H1 (cell line): Measurements from ENCODE around the gene IRF2BP2. TPM values are rescaled to one million over a fixed set of nuclear protein-coding genes. Genes with fewer than 3 reads are reported as not detected.
A peak's percentile ranks its signal among the peaks of the same experiment; 100 is the strongest.

Experiments
- CTCF ChIA-PET: fragments of 300-600 bp; sonication (Branson Sonifier 250); formaldehyde crosslinking; loops from one replicate; lab custom pipeline; 2021; ENCODE audit not compliant: partially characterized antibody; lab: Charles Lee
- POLR2A ChIA-PET: fragments of 300-600 bp; sonication (Branson Sonifier 250); formaldehyde crosslinking; loops from one replicate; lab custom pipeline; 2021; ENCODE audit warnings: inconsistent platforms; ENCODE audit not compliant: partially characterized antibody; lab: Charles Lee
- DNase-seq, 2 experiments: peaks; one replicate each; pipeline versions ENCODE4 v3.0.0 to v3.0.0-alpha.2; 2010 to 2022; ENCODE audit warnings: low spot score in 2 of 2, low read depth in 1 of 2, mixed read lengths in 1 of 2
- FAIRE-seq: peaks from 2 replicates; lab custom pipeline; 2011; peaks lifted over from hg19 to GRCh38; lab: Jason Lieb, UNC
- H2AFZ ChIP-seq: 2 replicates; pipeline ENCODE4 v1.8.1; 2012; ENCODE audit warnings: low read length, inconsistent platforms
- H2AK5ac ChIP-seq: 2 replicates; pipeline ENCODE4 v1.6.1; 2013; ENCODE audit warnings: low read depth, low read length
- H2BK120ac ChIP-seq: replicated peaks from 2 replicates; pipeline ENCODE3; 2013; ENCODE audit warnings: low read depth, low read length, inconsistent platforms
- H2BK12ac ChIP-seq: 2 replicates; pipeline ENCODE4 v1.6.1; 2013; ENCODE audit warnings: low read depth, low read length
- H2BK15ac ChIP-seq: 2 replicates; pipeline ENCODE4 v1.6.1; 2013; ENCODE audit warnings: low read length
- H2BK20ac ChIP-seq: 2 replicates; pipeline ENCODE4 v1.6.1; 2013; ENCODE audit warnings: low read length
- H2BK5ac ChIP-seq: 2 replicates; pipeline ENCODE4 v1.6.1; 2013; ENCODE audit warnings: low read depth, low read length
- H3K14ac ChIP-seq: 2 replicates; pipeline ENCODE4 v1.6.1; 2013; ENCODE audit warnings: inconsistent platforms; ENCODE audit not compliant: insufficient read length
- H3K18ac ChIP-seq: 2 replicates; pipeline ENCODE4 v1.6.1; 2013; ENCODE audit warnings: low read length; ENCODE audit errors: extremely low read depth
- H3K23ac ChIP-seq: 2 replicates; pipeline ENCODE4 v1.6.1; 2013; ENCODE audit warnings: inconsistent platforms; ENCODE audit not compliant: insufficient read length
- H3K23me2 ChIP-seq: 2 replicates; pipeline ENCODE4 v1.6.1; 2013; ENCODE audit warnings: low read depth, low read length
- H3K27ac ChIP-seq: 2 replicates; pipeline ENCODE4 v1.6.1; 2011; ENCODE audit warnings: low read depth, low read length, inconsistent platforms
- H3K27me3 ChIP-seq, 4 experiments: replicated peaks in 1 of 4; 1 replicate in 1 of 4; 2 replicates in 3 of 4; pipeline versions ENCODE4 v1.6.1 to v1.8.1; 2011 to 2013; ENCODE audit warnings: low read length in 3 of 4, mild to moderate bottlenecking in 3 of 4, inconsistent platforms in 2 of 4, mixed read lengths in 2 of 4, moderate library complexity in 1 of 4; ENCODE audit not compliant: control insufficient read depth in 3 of 4, insufficient read depth in 3 of 4; ENCODE audit errors: extremely low read depth in 1 of 4
- H3K36me3 ChIP-seq, 4 experiments: 2 replicates each; pipeline versions ENCODE4 v1.6.1 to v1.8.1; 2011 to 2013; ENCODE audit warnings: mild to moderate bottlenecking in 4 of 4, low read length in 3 of 4, moderate library complexity in 2 of 4, control low read depth in 1 of 4, inconsistent platforms in 1 of 4; ENCODE audit not compliant: insufficient read depth in 4 of 4, control insufficient read depth in 2 of 4
- H3K4ac ChIP-seq: replicated peaks from 2 replicates; pipeline ENCODE3; 2013; ENCODE audit warnings: low read length, low read depth, mixed read lengths, inconsistent platforms; ENCODE audit not compliant: insufficient read length
- H3K4me1 ChIP-seq, 4 experiments: replicated peaks in 1 of 4; 1 replicate in 1 of 4; 2 replicates in 3 of 4; pipeline versions ENCODE4 v1.6.1 to v1.8.1; 2011 to 2013; ENCODE audit warnings: low read length in 3 of 4, inconsistent platforms in 2 of 4, mixed read lengths in 1 of 4; ENCODE audit not compliant: insufficient read depth in 4 of 4, control insufficient read depth in 3 of 4
- H3K4me2 ChIP-seq, 2 experiments: 2 replicates each; pipeline versions ENCODE4 v1.6.1 to v1.8.1; 2011 to 2013; ENCODE audit warnings: low read depth in 2 of 2, low read length in 2 of 2, control low read depth in 1 of 2, inconsistent platforms in 1 of 2, mild to moderate bottlenecking in 1 of 2; ENCODE audit not compliant: insufficient read depth in 1 of 2
- H3K4me3 ChIP-seq, 4 experiments: fragments of 200-600, 300-600 bp in 1 of 4; sonication (generic), shearing (Covaris generic), sonication (Bioruptor Twin) in 1 of 4; 2 replicates each; pipeline versions ENCODE4 v1.5.1 to v1.8.1; 2011 to 2016; ENCODE audit warnings: low read length in 4 of 4, low read depth in 3 of 4, control low read depth in 2 of 4, inconsistent platforms in 2 of 4, mild to moderate bottlenecking in 2 of 4, mixed read lengths in 1 of 4, moderate library complexity in 1 of 4; ENCODE audit not compliant: insufficient read depth in 2 of 4; ENCODE audit errors: extremely low read depth in 1 of 4
- H3K56ac ChIP-seq: replicated peaks from 2 replicates; pipeline ENCODE3; 2013; ENCODE audit warnings: low read depth, mild to moderate bottlenecking, mixed read lengths, low read length, inconsistent platforms; ENCODE audit not compliant: insufficient read length
- H3K79me1 ChIP-seq: 2 replicates; pipeline ENCODE4 v1.6.1; 2013; ENCODE audit warnings: low read depth, low read length, control low read depth
- H3K79me2 ChIP-seq, 2 experiments: 2 replicates each; pipeline versions ENCODE4 v1.6.1 to v1.8.1; 2012 to 2013; ENCODE audit warnings: low read length in 2 of 2, mild to moderate bottlenecking in 2 of 2, inconsistent platforms in 1 of 2; ENCODE audit not compliant: insufficient read depth in 2 of 2, control insufficient read depth in 1 of 2
- H3K9ac ChIP-seq, 4 experiments: replicated peaks in 1 of 4; 1 replicate in 1 of 4; 2 replicates in 3 of 4; pipeline versions ENCODE4 v1.6.1 to v1.8.1; 2011 to 2013; ENCODE audit warnings: low read depth in 3 of 4, low read length in 3 of 4, control low read depth in 2 of 4, mild to moderate bottlenecking in 2 of 4, moderate library complexity in 2 of 4, inconsistent platforms in 1 of 4; ENCODE audit errors: extremely low read depth in 1 of 4
- H3K9me3 ChIP-seq, 2 experiments: 2 replicates each; pipeline versions ENCODE4 v1.6.1 to v1.8.1; 2012 to 2013; ENCODE audit warnings: mild to moderate bottlenecking in 2 of 2, moderate library complexity in 2 of 2, control low read depth in 1 of 2, inconsistent platforms in 1 of 2, low read depth in 1 of 2, low read length in 1 of 2, mixed read lengths in 1 of 2; ENCODE audit not compliant: insufficient read depth in 2 of 2
- H4K20me1 ChIP-seq, 2 experiments: replicated peaks in 1 of 2; 2 replicates each; pipeline versions ENCODE3 to v1.8.1; 2011 to 2013; ENCODE audit warnings: inconsistent platforms in 2 of 2, low read length in 2 of 2, mild to moderate bottlenecking in 1 of 2; ENCODE audit not compliant: insufficient read depth in 2 of 2, control insufficient read depth in 1 of 2
- H4K5ac ChIP-seq: 2 replicates; pipeline ENCODE4 v1.6.1; 2013; ENCODE audit warnings: low read length, low read depth, mixed read lengths, inconsistent platforms; ENCODE audit not compliant: insufficient read length
- H4K8ac ChIP-seq: 2 replicates; pipeline ENCODE4 v1.8.0; 2013; ENCODE audit warnings: mild to moderate bottlenecking, moderate library complexity, low read length, inconsistent platforms; ENCODE audit not compliant: insufficient read depth; ENCODE audit errors: extremely low read depth
- H4K91ac ChIP-seq: replicated peaks from 2 replicates; pipeline ENCODE3; 2013; ENCODE audit warnings: low read length, mixed read lengths, inconsistent platforms; ENCODE audit not compliant: insufficient read length
- CEBPB ChIP-seq: IDR thresholded peaks from 2 replicates; pipeline ENCODE4 v1.6.1; 2012; ENCODE audit warnings: low read depth, low read length
- CHD1 ChIP-seq: IDR thresholded peaks from 2 replicates; pipeline ENCODE4 v1.6.1; 2012; ENCODE audit warnings: low read depth, low read length, improper control_type of control experiment
- CHD2 ChIP-seq: IDR thresholded peaks from 2 replicates; pipeline ENCODE4 v1.6.1; 2012; ENCODE audit warnings: low read length, improper control_type of control experiment
- CREB1 ChIP-seq: IDR thresholded peaks from 2 replicates; pipeline ENCODE4 v1.6.1; 2012; ENCODE audit warnings: inconsistent platforms
- CTBP2 ChIP-seq: IDR thresholded peaks from 2 replicates; pipeline ENCODE4 v1.7.0; 2011; ENCODE audit warnings: borderline replicate concordance, mild to moderate bottlenecking, moderate library complexity, mixed read lengths, low read length; ENCODE audit not compliant: insufficient read depth, insufficient read length
- KDM1A ChIP-seq: fragments of 200-600, 300-600 bp; sonication (generic); IDR thresholded peaks from 2 replicates; pipeline ENCODE4 v1.7.1; 2016; ENCODE audit warnings: mild to moderate bottlenecking, low read length, borderline replicate concordance
- RNF2 ChIP-seq: fragments of 200-900, 300-1000 bp; sonication (generic); IDR thresholded peaks from 2 replicates; pipeline ENCODE4 v1.7.1; 2016; ENCODE audit warnings: borderline replicate concordance, low read depth, mild to moderate bottlenecking, antibody characterized with exemption, low read length; ENCODE audit not compliant: poor library complexity, severe bottlenecking; ENCODE audit errors: missing control alignments
- SIX5 ChIP-seq: IDR thresholded peaks from 2 replicates; pipeline ENCODE4 v1.6.1; 2011; ENCODE audit warnings: mild to moderate bottlenecking, low read depth, low read length
- SRF ChIP-seq: IDR thresholded peaks from 2 replicates; pipeline ENCODE4 v1.6.1; 2011; ENCODE audit warnings: mild to moderate bottlenecking, low read depth, low read length, moderate library complexity
- TEAD4 ChIP-seq: IDR thresholded peaks from 2 replicates; pipeline ENCODE4 v1.6.1; 2012; ENCODE audit warnings: low read depth, low read length, inconsistent platforms, mixed read lengths
- WGBS, 2 experiments: shearing (Covaris generic) in 1 of 2; methylation state at CpG; one replicate each; pipeline versions ENCODE4 v1.1.6 to v1.1.7; 2013 to 2015; ENCODE audit warnings: low lambda C conversion rate in 2 of 2, mixed read lengths in 2 of 2, inconsistent platforms in 1 of 2, low coverage in 1 of 2, missing lambda C conversion rate in 1 of 2; ENCODE audit not compliant: insufficient replicate concordance in 2 of 2, insufficient coverage in 1 of 2, insufficient read length in 1 of 2; ENCODE audit errors: extremely low coverage in 1 of 2, missing lambda C conversion rate in 1 of 2; 5-methylcytosine and 5-hydroxymethylcytosine counted together
- polyA plus RNA-seq, 7 experiments: library from polyadenylated mRNA; depleted of rRNA in 3 of 7; stranded (reverse) in 5 of 7; unstranded in 2 of 7; fragments of >200 nt in 5 of 7; fragments of 200-250 nt in 2 of 7; gene quantifications; 1 replicate in 5 of 7; 2 replicates in 1 of 7; 4 replicates in 1 of 7; pipeline versions ENCODE4 v1.2.1 to v1.2.3, GENCODE V29; 2011 to 2013; ENCODE audit warnings: missing spikeins in 2 of 7, mixed read lengths in 2 of 7
- total RNA-seq: library from RNA; stranded (reverse); fragmentation: NEBNext Ultra II Directional; extraction: Animal tissue kit (Norgen Biotek cat#: 25700); gene quantifications from 2 replicates; pipeline ENCODE4 v1.2.1, GENCODE V29; 2021
- TF ChIP-seq, protein P1 (sequence below): IDR thresholded peaks from 2 replicates; pipeline ENCODE4 v1.6.1; 2012; ENCODE audit warnings: inconsistent platforms

The IRF2BP2 gene
- total and polyA plus RNA-seq, 2 of the 8 experiments (the other 6 are each of a cell fraction or from before 2014, with no cell fraction given): 24.9 to 67.5 TPM

DNA sequence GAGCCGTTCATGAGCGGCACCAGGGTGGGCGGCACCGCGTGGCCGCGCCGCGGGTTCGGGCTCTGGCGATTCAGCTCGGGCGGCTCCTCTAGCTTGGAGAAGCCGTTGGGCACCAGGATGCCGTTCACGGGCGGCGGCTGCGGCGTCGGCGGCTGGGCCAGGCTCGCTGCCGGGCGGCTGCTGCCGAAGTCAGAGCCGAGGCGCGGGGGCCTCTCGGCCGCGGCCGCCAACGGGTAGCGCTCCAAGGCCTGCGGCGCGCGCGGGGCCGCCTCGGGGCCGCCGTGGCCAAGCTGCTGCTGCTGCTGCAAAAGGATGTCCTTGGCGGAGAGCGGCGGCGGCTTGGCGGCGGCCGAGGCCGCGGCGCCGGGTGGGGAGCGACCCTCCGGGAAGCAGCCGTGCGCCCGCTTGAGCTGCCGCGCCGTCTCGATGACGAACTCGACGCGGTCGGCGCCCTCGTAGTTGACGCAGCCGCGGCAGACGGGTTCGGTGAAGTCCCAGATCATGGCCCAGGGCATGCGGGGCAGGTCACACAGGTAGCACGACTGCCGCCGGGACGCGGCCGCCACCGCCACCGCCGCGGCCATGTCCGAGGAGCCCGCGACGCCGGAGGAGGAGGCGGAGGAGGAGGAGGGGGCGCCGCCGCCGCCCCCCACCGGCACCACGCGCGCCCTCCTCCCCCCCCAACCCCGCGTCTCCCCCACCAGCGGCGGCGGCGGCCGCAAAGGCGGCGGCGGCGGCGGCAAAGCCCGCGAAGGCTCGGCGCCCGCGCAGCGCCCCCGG lies 877 bp downstream of the IRF2BP2 start:
- CTCF ChIA-PET: interaction anchor here (0.7 to 0.9 kb wide), 2 partner anchors 475 to 484 kb away, joined by 3 to 5 read pairs; no protein-coding TSS in a partner anchor
- TF ChIP-seq SRF (no peak), RNF2 (no peak), CREB1 (peak; percentile 90), CEBPB (no peak), KDM1A (no peak), CHD2 (no peak), TEAD4 (no peak), SIX5 (no peak), CHD1 (no peak), CTBP2 (no peak)
- TF ChIP-seq, protein P1, sequence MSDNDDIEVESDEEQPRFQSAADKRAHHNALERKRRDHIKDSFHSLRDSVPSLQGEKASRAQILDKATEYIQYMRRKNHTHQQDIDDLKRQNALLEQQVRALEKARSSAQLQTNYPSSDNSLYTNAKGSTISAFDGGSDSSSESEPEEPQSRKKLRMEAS: peak; percentile 36; the same call in 1 of the 2 replicates

More for the DNA sequence above, 877 bp downstream of the IRF2BP2 start:
- POLR2A ChIA-PET: interaction anchor here (1.2 to 4.0 kb wide), 9 partner anchors 8 to 475 kb away, joined by 3 to 35 read pairs (median 4); no protein-coding TSS in a partner anchor
- Histone ChIP-seq H3K18ac (peak overlapping the region; percentile 85), H3K36me3 (peaks cover 3 to 34% (median 11%) of the 10 kb centered on the region in 4 experiments), H2AFZ (no peak overlapping the region), H3K56ac (peak overlapping the region; percentile 20), H3K9ac (peak overlapping the region; percentile 46 to 97 (median 80)), H4K20me1 (peaks cover 18 to 30% of the 10 kb centered on the region in 2 experiments), H3K4me1 (peaks cover 14 to 33% (median 23%) of the 10 kb centered on the region in 4 experiments), H2AK5ac (no peak overlapping the region), H3K23ac (no peak overlapping the region), H2BK120ac (no peak overlapping the region), H4K91ac (peak overlapping the region; percentile 34), H2BK20ac (no peak overlapping the region), H3K14ac (no peak overlapping the region), H3K79me2 (peaks cover 28 to 51% of the 10 kb centered on the region in 2 experiments), H3K4me3 (peak overlapping the region; percentile 71 to 82 (median 76)), H3K4ac (no peak overlapping the region), H3K27ac (0 out of 2 replicates have a peak overlapping the region, but pooled peaks have one; percentile 22), H4K8ac (peak overlapping the region; percentile 73), H3K79me1 (no peaks in the 10 kb centered on the region), H2BK12ac (no peak overlapping the region), H3K23me2 (peaks cover 14% of the 10 kb centered on the region; the same call in 1 of the 2 replicates), H2BK5ac (peak overlapping the region; percentile 62; the same call in 1 of the 2 replicates), H4K5ac (peak overlapping the region; percentile 36), H3K27me3 (no peaks in the 10 kb centered on the region), H3K4me2 (peak overlapping the region; percentile 85 to 89), H3K9me3 (no peaks in the 10 kb centered on the region), H2BK15ac (no peak overlapping the region)
- DNase-seq (peak in 1 of 2 experiments; percentile 67), FAIRE-seq (no peak)
- WGBS, 2 experiments: 1% methylated on average over 60 of the region's 121 CpGs; no CpG with 5 or more reads in 1 of the 2 experiments
